Effector memory CD8-positive, alpha-beta T cell (primary cell): ENCODE measurements around the gene NPPC.

Source experiments
- ATAC-seq: fragments of 150-1000 bp; cut with Tn5 transposase; replicated peaks from 2 replicates; pipeline ENCODE4 v1.10.0; 2021; ENCODE audit warnings: mild to moderate bottlenecking, moderate library complexity
- DNase-seq, 3 experiments: peaks; one replicate each; pipeline ENCODE4 v3.0.0; 2021
- H3K27ac Mint-ChIP-seq, 2 donors: one replicate each; pipeline ENCODE4 v1.8.0; 2022; ENCODE audit warnings: mild to moderate bottlenecking in 2 of 2, mixed read lengths in 2 of 2, moderate library complexity in 2 of 2
- H3K27me3 Mint-ChIP-seq, 2 donors: one replicate each; pipeline ENCODE4 v1.8.0; 2022; ENCODE audit warnings: mixed read lengths in 2 of 2
- H3K36me3 Mint-ChIP-seq: one replicate; pipeline ENCODE4 v1.8.0; 2022; ENCODE audit warnings: mild to moderate bottlenecking, moderate library complexity, mixed read lengths; ENCODE audit not compliant: insufficient read depth
- H3K4me1 Mint-ChIP-seq, 2 donors: one replicate each; pipeline ENCODE4 v1.8.0; 2022; ENCODE audit warnings: low read depth in 2 of 2, mixed read lengths in 2 of 2
- H3K4me3 Mint-ChIP-seq, 2 donors: one replicate each; pipeline ENCODE4 v1.8.0; 2022; ENCODE audit warnings: mild to moderate bottlenecking in 2 of 2, mixed read lengths in 2 of 2, moderate library complexity in 2 of 2
- H3K9me3 Mint-ChIP-seq, 2 donors: one replicate each; pipeline ENCODE4 v1.8.0; 2022; ENCODE audit warnings: mixed read lengths in 2 of 2

NPPC gene

DNA sequence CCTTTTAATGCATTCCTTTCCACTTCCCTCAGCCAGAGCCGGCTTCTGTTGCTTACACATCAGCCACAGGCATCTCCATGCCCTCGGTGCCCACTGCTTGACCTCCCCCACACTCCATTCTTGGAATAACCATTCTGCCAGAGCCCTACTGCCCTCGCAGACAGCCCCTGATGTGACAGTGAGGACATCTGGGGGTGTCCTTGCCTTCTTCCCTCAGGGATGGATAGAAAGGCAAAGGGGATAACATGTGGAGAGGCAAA is 6.4 kb upstream of the NPPC start:
- ATAC-seq: no peak
- Mint-ChIP-seq H3K36me3 (no peaks in the 10 kb centered on the region), H3K27ac (no peak overlapping the region), H3K4me1 (no peaks in the 10 kb centered on the region), H3K9me3 (no peaks in the 10 kb centered on the region), H3K27me3 (peaks cover 32 to 60% of the 10 kb centered on the region in 2 donors), H3K4me3 (no peak overlapping the region)
- no peak for DNase-seq

DNA sequence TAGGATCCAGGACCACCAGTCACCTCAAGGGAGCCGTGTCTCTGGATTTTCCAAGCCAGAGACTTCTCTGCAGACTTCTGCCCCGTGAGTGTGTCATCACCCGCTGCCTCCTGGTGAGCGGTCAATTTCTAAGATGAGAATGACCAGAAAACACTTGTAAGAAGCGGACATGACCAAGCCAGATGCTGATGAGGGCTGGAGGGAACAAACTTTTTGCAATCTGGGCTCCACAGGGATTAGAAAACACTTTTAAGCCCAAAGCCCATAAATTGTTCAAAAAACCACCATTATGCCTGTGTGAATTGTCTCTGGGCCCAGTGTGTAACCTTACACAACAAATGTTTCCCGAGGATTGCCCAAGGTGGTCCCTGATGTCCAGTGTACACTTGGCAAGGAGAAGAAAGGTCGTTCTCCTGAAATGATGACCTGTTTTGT is 5.3 kb upstream of the NPPC start:
- DNase-seq: no peak
- H3K4me1 Mint-ChIP-seq: peaks cover 0 to 6% of the 10 kb centered on the region in 2 donors
- H3K27ac Mint-ChIP-seq: no peak overlapping the region

DNA sequence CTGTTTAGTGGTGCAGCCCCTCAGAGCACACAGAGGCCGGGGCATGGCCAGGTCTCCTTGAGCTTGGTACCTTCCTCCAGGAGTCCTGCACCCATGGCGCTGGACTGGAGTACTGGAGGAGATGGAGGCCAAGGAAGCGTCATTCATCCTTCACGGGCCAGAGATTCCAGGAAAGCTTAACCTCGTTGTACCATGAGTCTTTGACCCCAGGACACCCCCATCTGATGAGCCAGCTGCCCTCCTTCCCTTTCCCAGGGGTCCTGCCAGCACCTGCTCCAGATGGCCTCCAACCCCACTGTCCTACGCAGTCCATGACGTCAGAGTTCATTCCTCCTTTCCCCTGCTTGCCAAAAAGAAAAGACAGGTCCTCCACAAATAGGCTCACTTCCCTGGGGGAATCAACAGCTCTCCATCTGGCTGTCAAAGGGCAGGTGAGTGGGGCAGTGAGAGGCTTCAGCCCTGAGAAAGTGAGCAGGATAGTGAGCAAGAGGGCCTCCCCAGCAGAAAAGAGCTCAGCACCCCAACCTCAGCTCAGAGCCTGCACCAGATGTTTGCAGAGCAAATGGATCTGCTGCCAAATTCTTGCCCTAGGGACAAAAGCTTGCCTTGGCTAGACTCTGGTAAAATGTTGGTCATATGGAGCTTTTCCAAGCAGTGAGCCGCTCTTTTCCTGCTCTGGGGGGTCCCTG is 4.5 kb upstream of the NPPC start:
- Mint-ChIP-seq H3K27me3 (peaks cover 42 to 75% of the 10 kb centered on the region in 2 donors), H3K4me1 (peaks cover 0 to 7% of the 10 kb centered on the region in 2 donors), H3K36me3 (no peaks in the 10 kb centered on the region), H3K9me3 (no peaks in the 10 kb centered on the region), H3K27ac (no peak overlapping the region), H3K4me3 (no peak overlapping the region)
- ATAC-seq: no peak
- no peak for DNase-seq

More for the DNA sequence above, 5.3 kb upstream of the NPPC start:
- H3K27me3 Mint-ChIP-seq: peaks cover 42 to 72% of the 10 kb centered on the region in 2 donors
- H3K9me3 Mint-ChIP-seq: no peaks in the 10 kb centered on the region
- no peak for ATAC-seq
- H3K36me3 Mint-ChIP-seq: no peaks in the 10 kb centered on the region
- H3K4me3 Mint-ChIP-seq: no peak overlapping the region

DNA sequence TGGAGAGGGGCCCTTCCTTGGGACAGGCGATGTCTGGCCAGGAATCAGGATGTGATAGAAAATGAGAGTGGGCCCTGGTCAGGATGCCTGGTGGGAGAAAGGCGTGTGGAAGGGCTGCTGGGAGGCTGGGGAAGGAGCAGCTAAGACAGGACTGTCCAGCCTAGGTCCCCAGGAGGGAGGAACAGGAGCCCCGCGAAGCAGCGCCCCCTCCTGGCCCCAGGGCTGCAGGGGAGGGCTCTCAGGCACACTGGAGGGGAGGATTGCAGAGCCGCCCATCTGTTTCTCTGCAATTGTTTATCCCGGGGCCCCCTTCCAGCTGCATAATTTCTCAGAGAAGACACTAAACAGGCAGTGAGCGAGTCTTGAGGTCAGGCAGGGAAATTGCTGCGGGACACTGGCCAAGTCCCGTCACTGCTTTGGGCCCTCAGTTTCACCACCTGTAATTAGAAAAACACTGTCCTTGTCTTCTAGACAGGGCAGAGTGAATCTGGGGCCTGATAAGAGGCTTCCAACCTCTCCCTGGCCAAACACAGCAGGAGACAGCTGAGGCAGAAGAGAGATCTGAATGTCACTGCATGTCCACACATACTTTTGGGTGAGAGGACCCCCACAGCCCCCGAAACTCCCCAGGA is 3.9 kb upstream of the NPPC start:
- H3K27me3 Mint-ChIP-seq: peaks cover 42 to 75% of the 10 kb centered on the region in 2 donors
- no peaks in the 10 kb centered on the region for H3K9me3 Mint-ChIP-seq
- H3K4me3 Mint-ChIP-seq: no peak overlapping the region
- peaks cover 0 to 7% of the 10 kb centered on the region in 2 donors for H3K4me1 Mint-ChIP-seq
- ATAC-seq: no peak
- DNase-seq: no peak
- no peaks in the 10 kb centered on the region for H3K36me3 Mint-ChIP-seq
- no peak overlapping the region for H3K27ac Mint-ChIP-seq

DNA sequence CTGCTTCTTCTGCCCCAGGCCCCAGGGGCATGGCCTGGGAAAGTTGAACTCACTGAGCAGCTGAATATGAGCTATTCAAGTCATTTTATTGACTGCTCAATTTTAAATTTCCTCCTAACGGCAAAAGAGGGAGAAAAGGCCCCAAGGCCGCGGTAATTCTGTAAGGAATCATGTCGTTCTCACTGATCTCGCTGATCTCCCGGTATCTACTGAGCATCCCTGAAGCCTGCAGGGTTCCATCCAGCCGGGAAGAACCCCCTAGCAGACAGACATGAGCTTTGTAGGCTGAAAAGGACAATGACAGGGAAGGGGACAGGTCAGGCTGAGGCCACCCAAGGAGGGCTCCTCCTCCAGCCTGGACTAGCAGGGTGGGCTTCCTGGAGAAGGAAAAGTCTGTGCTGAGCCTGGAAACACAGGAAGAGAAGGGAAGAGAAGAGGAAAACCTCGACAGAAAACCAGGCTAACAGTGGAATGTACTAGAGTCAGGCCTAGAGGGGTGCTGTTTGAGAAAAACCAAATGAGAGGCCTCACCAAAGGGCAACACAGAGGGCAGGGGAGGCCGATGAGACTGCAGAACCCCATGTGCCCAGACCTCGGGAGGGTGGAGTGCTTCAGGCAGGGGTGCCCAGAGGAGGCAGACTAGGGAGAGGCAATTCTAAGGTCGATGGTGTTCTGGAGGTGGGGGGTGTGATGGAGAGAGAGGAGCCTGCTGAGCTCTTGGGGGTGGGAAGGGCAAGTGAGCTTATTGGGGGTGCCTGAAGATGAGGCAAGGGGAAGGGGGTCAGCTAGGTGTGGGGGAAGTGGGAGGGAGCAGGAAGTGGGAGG is 2.9 kb upstream of the NPPC start:
- Mint-ChIP-seq H3K4me3 (no peak overlapping the region), H3K36me3 (no peaks in the 10 kb centered on the region), H3K4me1 (peaks cover 3 to 11% of the 10 kb centered on the region in 2 donors), H3K27me3 (peaks cover 51 to 85% of the 10 kb centered on the region in 2 donors), H3K27ac (no peak overlapping the region), H3K9me3 (no peaks in the 10 kb centered on the region)
- ATAC-seq (no peak), DNase-seq (no peak)

DNA sequence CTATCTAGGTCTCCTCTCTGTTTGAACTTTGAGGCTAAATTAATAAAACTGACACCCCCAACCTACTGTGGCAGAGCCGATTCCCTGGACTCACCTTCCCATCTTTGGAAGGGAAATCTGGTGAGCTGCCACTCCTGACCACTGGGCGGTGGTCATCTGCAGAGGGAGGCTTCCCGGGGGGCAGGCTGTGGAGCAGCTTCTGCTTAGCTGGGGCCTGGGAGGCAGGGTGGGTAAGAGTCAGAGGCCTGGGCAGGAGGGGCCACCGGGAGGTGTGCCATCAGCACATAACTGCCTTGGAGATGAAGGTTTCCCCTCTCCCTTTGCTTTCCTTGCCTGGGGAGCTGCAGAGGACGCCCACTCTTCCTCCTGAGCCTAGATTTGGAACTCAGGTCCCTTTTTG is 2.3 kb upstream of the NPPC start:
- H3K27ac Mint-ChIP-seq: no peak overlapping the region
- peaks cover 57 to 88% of the 10 kb centered on the region in 2 donors for H3K27me3 Mint-ChIP-seq
- H3K9me3 Mint-ChIP-seq: no peaks in the 10 kb centered on the region
- H3K36me3 Mint-ChIP-seq: no peaks in the 10 kb centered on the region
- ATAC-seq: no peak
- DNase-seq: no peak
- H3K4me1 Mint-ChIP-seq: peaks cover 4 to 12% of the 10 kb centered on the region in 2 donors
- no peak overlapping the region for H3K4me3 Mint-ChIP-seq

DNA sequence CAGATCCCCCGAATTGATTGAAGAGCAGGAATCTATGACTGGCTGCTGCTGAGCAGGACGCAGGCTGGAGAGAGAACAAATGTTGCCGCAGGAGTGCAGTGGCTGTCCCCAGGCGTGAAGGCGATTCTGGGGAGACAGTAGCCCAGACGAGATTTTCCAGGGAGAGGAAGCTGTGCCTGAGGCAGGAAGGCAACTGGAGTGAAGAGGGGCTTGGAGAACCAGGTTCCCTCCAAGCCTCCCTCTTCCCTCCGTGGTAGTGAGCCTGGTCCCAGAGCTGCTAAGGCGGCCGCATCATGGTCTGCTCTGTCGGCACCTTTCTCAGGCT is 1.3 kb upstream of the NPPC start:
- no peak for DNase-seq
- H3K36me3 Mint-ChIP-seq: no peaks in the 10 kb centered on the region
- H3K27ac Mint-ChIP-seq: no peak overlapping the region
- ATAC-seq: no peak
- H3K27me3 Mint-ChIP-seq: peaks cover 67 to 86% of the 10 kb centered on the region in 2 donors
- peak overlapping the region; percentile 58 to 60 for H3K4me3 Mint-ChIP-seq
- H3K4me1 Mint-ChIP-seq: peaks cover 4 to 12% of the 10 kb centered on the region in 2 donors
- no peaks in the 10 kb centered on the region for H3K9me3 Mint-ChIP-seq

DNA sequence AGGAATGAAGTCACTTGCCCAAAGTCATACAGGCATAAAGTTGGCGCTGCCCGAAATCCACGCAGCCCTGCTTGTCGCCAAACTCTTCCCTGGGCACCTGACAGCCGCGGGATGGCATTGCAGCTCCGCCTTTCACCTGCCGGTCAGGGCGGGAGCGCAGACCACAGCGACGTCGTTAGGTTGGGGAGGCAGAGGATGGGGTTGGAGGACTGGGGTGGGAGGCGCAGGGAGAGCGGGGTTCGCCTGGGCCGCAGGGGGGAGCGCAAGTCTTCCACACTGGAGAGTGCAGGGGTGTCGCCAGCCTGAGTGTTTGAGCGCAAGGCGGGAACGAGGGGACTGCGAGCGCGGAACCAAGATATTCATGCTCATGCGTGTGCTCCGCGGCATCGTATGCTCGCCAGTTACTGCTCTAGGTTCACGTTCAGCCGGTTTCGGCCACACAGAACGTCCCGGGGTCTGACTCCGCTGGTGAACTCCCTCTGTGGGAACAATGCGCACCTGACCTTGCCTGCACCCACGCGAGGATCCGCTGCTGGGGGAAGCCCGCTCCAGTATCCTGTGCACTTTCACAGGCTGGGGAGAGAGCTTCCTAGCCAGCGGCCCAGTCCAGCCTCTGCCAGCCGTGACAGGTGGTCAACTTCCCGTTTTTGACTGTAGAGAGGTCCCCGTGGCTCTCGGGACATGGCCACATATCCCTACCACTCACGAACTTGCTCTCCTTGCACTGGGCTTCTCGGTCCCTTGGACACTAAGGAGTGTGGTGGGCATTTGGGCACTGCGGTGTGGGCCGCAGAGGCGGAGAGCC is 767 bp upstream of the NPPC start:
- Mint-ChIP-seq H3K4me1 (peaks cover 4 to 12% of the 10 kb centered on the region in 2 donors), H3K4me3 (peak overlapping the region; percentile 58 to 60), H3K27me3 (peaks cover 72 to 87% of the 10 kb centered on the region in 2 donors), H3K27ac (no peak overlapping the region), H3K9me3 (no peaks in the 10 kb centered on the region), H3K36me3 (no peaks in the 10 kb centered on the region)
- ATAC-seq (no peak), DNase-seq (no peak)

DNA sequence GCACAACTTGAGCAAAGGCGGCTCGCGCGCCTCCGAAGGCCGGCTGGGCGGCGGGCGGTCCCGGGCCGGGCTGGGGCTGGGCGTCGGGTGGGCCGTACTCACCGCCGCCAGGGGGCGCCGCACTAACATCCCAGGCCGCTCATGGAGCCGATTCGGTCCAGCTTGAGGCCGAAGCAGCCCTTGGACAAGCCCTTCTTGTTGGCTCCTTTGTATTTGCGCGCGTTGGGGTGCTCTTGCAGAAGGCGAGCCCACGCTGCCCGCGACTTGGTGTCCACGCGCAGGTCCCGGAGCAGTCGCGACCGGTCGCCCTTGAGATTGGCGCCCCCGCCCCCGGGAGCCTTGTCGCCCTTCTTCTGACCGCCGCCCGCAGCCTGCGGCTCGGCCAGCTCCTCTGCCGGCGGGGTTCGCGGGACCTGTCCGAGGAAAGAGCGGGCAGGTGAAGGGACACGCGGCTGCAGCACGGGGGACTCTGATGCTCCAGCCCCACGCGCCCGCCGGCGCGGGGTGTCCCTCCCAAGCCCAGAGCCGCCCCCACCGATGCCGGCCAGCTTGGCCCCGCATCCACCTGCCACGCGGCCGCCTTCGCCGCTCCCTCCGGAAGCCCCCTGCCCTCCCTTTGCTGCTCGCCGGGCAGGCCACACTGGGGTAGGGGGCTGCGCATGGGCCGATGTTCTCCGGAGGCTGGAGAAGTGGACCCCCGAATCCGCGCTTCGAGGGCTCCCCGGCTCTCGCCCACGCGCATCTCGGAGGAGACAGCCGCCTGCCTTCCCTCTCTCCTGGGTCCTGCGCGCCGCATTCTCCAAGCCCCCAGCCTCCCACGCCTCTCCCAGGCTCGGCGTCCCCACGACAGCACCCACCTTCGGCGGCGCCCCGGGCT is 655 bp downstream of the NPPC start:
- peak; percentile 76 for ATAC-seq
- Mint-ChIP-seq H3K4me1 (peaks cover 4 to 12% of the 10 kb centered on the region in 2 donors), H3K9me3 (no peaks in the 10 kb centered on the region), H3K27ac (no peak overlapping the region), H3K36me3 (no peaks in the 10 kb centered on the region), H3K4me3 (peak overlapping the region; percentile 59 to 60), H3K27me3 (peaks cover 71 to 74% of the 10 kb centered on the region in 2 donors)
- peak; percentile 53 to 64 (median 62) for DNase-seq

DNA sequence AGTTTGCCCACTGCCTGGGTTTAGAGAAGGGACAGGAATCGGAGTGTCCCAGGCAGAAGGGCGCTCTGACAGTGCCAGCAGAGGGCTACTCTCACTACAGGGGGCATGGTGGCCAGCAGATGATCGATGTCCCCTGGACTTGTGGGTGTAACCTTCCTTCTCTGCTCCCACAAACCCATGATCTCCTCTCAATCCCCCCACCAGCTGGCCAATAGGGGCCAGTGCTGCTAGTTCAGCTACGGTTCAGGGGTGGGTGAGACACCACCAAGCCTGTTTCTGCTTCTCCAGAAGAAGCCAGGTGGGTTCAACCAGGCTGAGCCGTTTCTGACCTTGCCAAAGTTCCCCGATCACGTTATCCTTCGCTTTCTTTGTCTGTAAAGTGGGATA is 1.3 kb downstream of the NPPC start:
- H3K36me3 Mint-ChIP-seq: no peaks in the 10 kb centered on the region
- no peaks in the 10 kb centered on the region for H3K9me3 Mint-ChIP-seq
- H3K4me1 Mint-ChIP-seq: peaks cover 4 to 12% of the 10 kb centered on the region in 2 donors
- ATAC-seq (no peak), DNase-seq (no peak)
- H3K27me3 Mint-ChIP-seq: peaks cover 74 to 76% of the 10 kb centered on the region in 2 donors
- no peak overlapping the region for H3K27ac Mint-ChIP-seq
- peak overlapping the region; percentile 52 to 59 for H3K4me3 Mint-ChIP-seq

DNA sequence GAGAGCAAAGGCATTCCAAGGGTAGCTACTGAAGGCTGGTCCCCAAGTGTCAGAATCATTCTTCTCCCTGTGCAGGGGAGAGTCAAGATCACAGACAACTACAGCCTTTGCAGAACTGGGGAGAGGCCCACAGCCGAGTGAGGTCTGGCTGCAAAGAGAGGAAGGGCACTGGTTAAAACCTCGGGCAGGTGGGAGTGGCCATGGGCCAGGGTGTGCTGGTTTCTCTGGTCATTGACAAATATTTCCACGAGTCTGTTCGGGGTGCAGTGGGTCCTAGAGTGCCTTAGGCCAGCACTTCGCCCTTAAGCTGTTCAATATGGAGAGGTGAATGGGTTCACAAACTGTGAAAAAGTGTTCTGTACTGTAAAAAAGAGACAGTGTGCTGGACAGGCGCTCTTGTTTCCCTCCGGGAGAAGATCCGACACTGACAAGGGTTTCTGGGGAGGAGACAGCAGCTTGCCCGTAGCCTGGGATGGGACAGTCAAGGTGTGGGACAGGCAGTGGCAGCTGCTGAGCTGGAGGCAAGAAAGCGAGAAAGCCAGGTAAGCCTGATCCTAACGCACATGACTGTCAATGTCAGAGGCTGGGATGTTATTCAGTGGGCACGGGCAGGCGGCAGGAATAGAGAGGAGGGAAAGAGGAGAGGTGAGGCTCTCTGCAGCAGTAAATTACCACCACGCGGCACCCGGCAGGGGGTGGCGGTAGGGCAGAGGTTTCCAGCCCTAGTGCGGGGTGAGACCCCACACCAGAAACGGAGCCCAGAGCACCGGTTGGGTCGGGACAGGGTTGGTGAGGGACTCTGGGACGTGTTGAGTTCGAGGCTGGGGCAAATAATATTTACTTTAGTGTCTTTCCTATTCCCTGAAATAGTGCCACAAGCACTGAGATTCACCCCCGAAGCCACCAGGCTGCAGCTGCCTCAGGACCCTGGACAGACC is 2.0 kb downstream of the NPPC start:
- H3K27me3 Mint-ChIP-seq: peaks cover 71 to 74% of the 10 kb centered on the region in 2 donors
- H3K4me3 Mint-ChIP-seq: peak overlapping the region; percentile 52 to 59
- ATAC-seq: no peak
- H3K9me3 Mint-ChIP-seq: no peaks in the 10 kb centered on the region
- no peaks in the 10 kb centered on the region for H3K36me3 Mint-ChIP-seq
- DNase-seq: no peak
- H3K4me1 Mint-ChIP-seq: peaks cover 4 to 12% of the 10 kb centered on the region in 2 donors
- H3K27ac Mint-ChIP-seq: no peak overlapping the region

DNA sequence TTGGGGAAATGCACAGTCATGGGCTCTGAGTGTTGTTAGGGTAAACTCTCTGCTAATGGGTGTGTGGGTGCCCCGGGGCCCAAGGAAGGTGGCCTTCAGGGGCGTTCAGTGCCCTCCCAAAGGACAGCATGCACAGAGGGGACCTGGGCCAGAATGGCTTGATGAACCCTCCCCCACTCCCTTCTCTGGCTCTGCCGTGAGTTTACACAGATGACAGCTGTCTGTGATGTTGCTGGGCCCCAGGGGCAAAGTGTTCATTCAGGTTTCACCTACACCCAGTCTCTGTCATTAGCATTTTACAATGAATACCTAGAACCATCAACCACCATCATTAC is 3.2 kb downstream of the NPPC start:
- Mint-ChIP-seq H3K4me3 (no peak overlapping the region), H3K36me3 (peaks cover 4% of the 10 kb centered on the region), H3K27me3 (peaks cover 58 to 71% of the 10 kb centered on the region in 2 donors), H3K4me1 (peaks cover 4 to 12% of the 10 kb centered on the region in 2 donors), H3K27ac (no peak overlapping the region), H3K9me3 (no peaks in the 10 kb centered on the region)
- no peak for DNase-seq
- no peak for ATAC-seq
